Measurements from ENCODE around the gene TMC8. TPM values are rescaled to one million over a fixed set of nuclear protein-coding genes. Genes with fewer than 3 reads are reported as not detected.

The TMC8 gene
- total RNA-seq, 4 donors from 2014 or later = 10.0 to 66.8 (median 22.5) TPM

DNA sequence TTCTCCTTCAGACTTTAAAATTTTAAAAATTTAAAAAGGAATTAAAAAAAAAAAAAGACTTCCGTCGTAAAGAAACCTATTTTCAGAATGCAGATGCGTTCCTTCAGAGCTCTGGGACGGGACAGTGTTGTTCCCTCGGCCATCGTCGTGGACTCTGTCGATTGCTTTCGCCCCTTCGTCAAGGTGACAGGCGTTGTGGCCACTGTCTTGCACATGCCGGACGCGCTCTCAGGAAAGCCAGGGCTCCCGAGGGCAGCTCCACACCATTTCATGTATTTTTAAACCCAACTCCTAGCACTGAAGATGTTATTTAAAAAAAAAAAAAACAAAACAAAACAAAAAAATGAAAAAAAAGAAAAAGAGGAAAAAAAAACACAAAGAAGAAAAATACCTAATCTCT is 24.4 kb upstream of the TMC8 start:
- peak in 1 of 3 donors; percentile 41 for DNase-seq
- H3K27ac ChIP-seq = no peak overlapping the region
- TF ChIP-seq CTCF (IDR thresholded peaks at IDR 0.05) = no peak
- H3K4me1 ChIP-seq = no peaks in the 10 kb centered on the region
- H3K36me3 ChIP-seq = peaks cover 0 to 57% (median 0%) of the 10 kb centered on the region in 3 donors
- H3K4me3 ChIP-seq = no peak overlapping the region
- H3K9me3 ChIP-seq = no peaks in the 10 kb centered on the region
- H3K27me3 ChIP-seq = no peaks in the 10 kb centered on the region

DNA sequence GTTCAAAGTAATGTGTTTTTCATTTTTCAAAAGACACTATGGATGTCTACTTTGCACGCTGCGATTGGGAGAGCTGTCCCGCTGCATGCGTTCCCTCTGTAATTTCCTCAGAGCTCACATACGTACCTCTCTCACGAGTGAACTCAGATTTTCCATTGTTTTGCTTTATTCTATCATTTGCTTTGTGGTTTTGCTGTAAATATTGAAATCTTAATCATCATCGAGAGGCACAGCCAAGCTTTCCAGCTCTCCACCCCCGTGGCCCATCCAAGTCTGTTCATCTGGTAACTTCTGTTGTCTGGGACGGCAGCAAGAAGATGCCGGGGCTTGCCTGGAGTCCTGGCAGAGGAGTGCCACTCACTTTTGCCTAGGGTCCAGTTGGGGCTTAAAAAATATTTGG is 23.1 kb upstream of the TMC8 start:
- no peaks in the 10 kb centered on the region for H3K9me3 ChIP-seq
- no peaks in the 10 kb centered on the region for H3K27me3 ChIP-seq
- DNase-seq = peak in 1 of 3 donors; percentile 27
- H3K27ac ChIP-seq = no peak overlapping the region
- peaks cover 0 to 59% (median 0%) of the 10 kb centered on the region in 3 donors for H3K36me3 ChIP-seq
- no peaks in the 10 kb centered on the region for H3K4me1 ChIP-seq
- TF ChIP-seq POLR2A (IDR thresholded peaks at IDR 0.05) (no peak), CTCF (IDR thresholded peaks at IDR 0.05) (no peak)
- H3K4me3 ChIP-seq = no peak overlapping the region

- Histone ChIP-seq H3K9me3 (no peaks in the 10 kb centered on the region), H3K4me1 (peaks cover 0 to 6% (median 5%) of the 10 kb centered on the region in 4 donors), H3K27me3 (no peaks in the 10 kb centered on the region), H3K27ac (no peak overlapping the region), H3K36me3 (peaks cover 0 to 57% (median 0%) of the 10 kb centered on the region in 3 donors), H3K4me3 (no peak overlapping the region)
- TF ChIP-seq CTCF (IDR thresholded peaks at IDR 0.05) (no peak), POLR2A (IDR thresholded peaks at IDR 0.05) (no peak)
- peak in 1 of 3 donors; percentile 42 for DNase-seq
Observed at GRCh38 chr17:78107976-78108725, 22.4 kb upstream of the TMC8 start.

- H3K36me3 ChIP-seq = peaks cover 0 to 51% (median 0%) of the 10 kb centered on the region in 3 donors
- peak in 1 of 3 donors; percentile 44 for DNase-seq
- no peak overlapping the region for H3K27ac ChIP-seq
- no peak overlapping the region for H3K4me3 ChIP-seq
- H3K27me3 ChIP-seq = no peaks in the 10 kb centered on the region
- TF ChIP-seq CTCF (IDR thresholded peaks at IDR 0.05) (no peak), POLR2A (IDR thresholded peaks at IDR 0.05) (no peak)
- H3K9me3 ChIP-seq = no peaks in the 10 kb centered on the region
- H3K4me1 ChIP-seq = peaks cover 0 to 12% (median 6%) of the 10 kb centered on the region in 4 donors
Observed at GRCh38 chr17:78108726-78109488, 21.7 kb upstream of the TMC8 start.

GRCh38 chr17:78109489-78109761 is 21.1 kb upstream of the TMC8 start:
- Histone ChIP-seq H3K36me3 (peaks cover 0 to 46% (median 0%) of the 10 kb centered on the region in 3 donors), H3K4me3 (no peak overlapping the region), H3K27me3 (no peaks in the 10 kb centered on the region), H3K9me3 (no peaks in the 10 kb centered on the region), H3K4me1 (peaks cover 0 to 13% (median 6%) of the 10 kb centered on the region in 4 donors), H3K27ac (no peak overlapping the region)
- DNase-seq = no peak
- TF ChIP-seq POLR2A (IDR thresholded peaks at IDR 0.05) (no peak), CTCF (IDR thresholded peaks at IDR 0.05) (no peak)

All from Peyer's patch (tissue), 4 donors.